ENCODE data around the gene DPH7. TPM values are rescaled to one million over a fixed set of nuclear protein-coding genes. Genes with fewer than 3 reads are reported as not detected.

Gene DPH7
- total and polyA plus RNA-seq, 2 of the 8 experiments (the other 6 are each of a cell fraction or from before 2014, with no cell fraction given): 44.6 to 45.5 TPM

DNA sequence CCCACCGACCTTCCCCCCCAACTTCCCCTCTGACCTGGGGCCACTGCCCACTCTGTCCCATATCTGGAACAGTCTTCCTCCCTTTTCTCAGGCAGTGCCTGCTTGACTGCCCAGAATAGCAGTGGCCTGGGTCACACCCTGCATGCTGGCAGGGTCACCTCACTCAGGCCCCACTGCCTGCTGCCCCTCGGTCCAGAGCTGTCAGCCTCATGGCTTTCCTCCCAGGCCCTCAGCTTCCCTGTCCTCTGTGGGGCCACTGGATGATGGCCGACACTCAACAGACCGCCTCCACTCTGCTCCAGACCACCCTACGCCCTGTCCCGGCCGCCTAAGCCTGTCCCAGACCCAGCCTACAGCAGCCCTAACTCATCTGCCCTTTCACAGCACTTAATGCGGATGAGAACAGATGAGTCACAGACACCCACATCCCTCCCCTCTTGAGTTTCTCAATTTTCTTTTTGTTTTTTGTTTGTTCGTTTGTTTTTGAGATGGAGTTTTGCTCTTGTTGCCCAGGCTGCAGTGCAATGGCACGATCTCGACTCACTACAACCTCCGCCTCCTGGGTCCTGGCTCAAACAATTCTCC, 34.5 kb downstream of the DPH7 start:
- ChIA-PET CTCF (ENCODE audit: partially characterized antibody) (interaction anchor here (2.4 kb wide), 1 partner anchor 9 kb away, joined by 13 read pairs; no protein-coding TSS in a partner anchor), POLR2A (ENCODE audit: partially characterized antibody) (interaction anchor here (2.5 kb wide), 1 partner anchor 8 kb away, joined by 7 read pairs; the partner anchor contains the start of gene MRPL41)
- no peak for TF ChIP-seq SIN3A (conservative IDR thresholded peaks at IDR 0.05 in 1 of 2, IDR thresholded peaks at IDR 0.05 in 1 of 2; ENCODE audit: low read depth in 1 of 2, low read length in 2 of 2)
- TF ChIP-seq ZNF274 (IDR thresholded peaks at IDR 0.05; ENCODE audit: borderline replicate concordance, extremely low read depth, low read length): no peak
- TF ChIP-seq, protein P1, sequence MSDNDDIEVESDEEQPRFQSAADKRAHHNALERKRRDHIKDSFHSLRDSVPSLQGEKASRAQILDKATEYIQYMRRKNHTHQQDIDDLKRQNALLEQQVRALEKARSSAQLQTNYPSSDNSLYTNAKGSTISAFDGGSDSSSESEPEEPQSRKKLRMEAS (IDR thresholded peaks at IDR 0.05): no peak
- no peak for TF ChIP-seq BRCA1 (IDR thresholded peaks at IDR 0.05; ENCODE audit: low read depth, low read length)
- no peak for TF ChIP-seq KDM5A (IDR thresholded peaks at IDR 0.05; ENCODE audit: low read length)
- TF ChIP-seq ASH2L (IDR thresholded peaks at IDR 0.05; ENCODE audit: low read length): no peak
- no peak for TF ChIP-seq SIX5 (IDR thresholded peaks at IDR 0.05; ENCODE audit: low read depth, low read length)
- H3K36me3 ChIP-seq (ENCODE audit: control insufficient read depth in 2 of 4, insufficient read depth in 4 of 4, low read length in 3 of 4): no peaks in the 10 kb centered on the region
- no peak overlapping the region for H3K14ac ChIP-seq (ENCODE audit: insufficient read length)
- H3K9ac ChIP-seq (replicated peaks in 1 of 4; ENCODE audit: extremely low read depth in 1 of 4, low read depth in 3 of 4, low read length in 3 of 4): no peak overlapping the region
- no peak overlapping the region for H4K91ac ChIP-seq (replicated peaks; ENCODE audit: insufficient read length, low read length)
- no peak overlapping the region for H3K23ac ChIP-seq (ENCODE audit: insufficient read length)
- no peaks in the 10 kb centered on the region for H3K27me3 ChIP-seq (replicated peaks in 1 of 4; ENCODE audit: control insufficient read depth in 3 of 4, extremely low read depth in 1 of 4, insufficient read depth in 3 of 4, low read length in 3 of 4)
- H3K4me1 ChIP-seq (replicated peaks in 1 of 4; ENCODE audit: control insufficient read depth in 3 of 4, insufficient read depth in 4 of 4, low read length in 3 of 4): no peaks in the 10 kb centered on the region; a peak in 1 of 7 replicates
- no peak overlapping the region for H3K18ac ChIP-seq (ENCODE audit: extremely low read depth, low read length)
- no peak overlapping the region for H3K56ac ChIP-seq (replicated peaks; ENCODE audit: insufficient read length, low read depth, low read length)
- H2BK15ac ChIP-seq (ENCODE audit: low read length): no peak overlapping the region
- H2BK120ac ChIP-seq (replicated peaks; ENCODE audit: low read depth, low read length): no peak overlapping the region
- H2AFZ ChIP-seq (ENCODE audit: low read length): no peak overlapping the region
- no peak overlapping the region for H2BK20ac ChIP-seq (ENCODE audit: low read length)
- no peak overlapping the region for H4K5ac ChIP-seq (ENCODE audit: insufficient read length, low read depth, low read length)
- peak overlapping the region; percentile 22; the same call in 1 of the 2 replicates for H4K8ac ChIP-seq (ENCODE audit: extremely low read depth, insufficient read depth, low read length)
- no peak overlapping the region for H3K4ac ChIP-seq (replicated peaks; ENCODE audit: insufficient read length, low read depth, low read length)
- H2AK5ac ChIP-seq (ENCODE audit: low read depth, low read length): no peak overlapping the region
- H3K79me2 ChIP-seq (ENCODE audit: control insufficient read depth in 1 of 2, insufficient read depth in 2 of 2, low read length in 2 of 2): no peaks in the 10 kb centered on the region
- FAIRE-seq: no peak
- H2BK5ac ChIP-seq (ENCODE audit: low read depth, low read length): no peak overlapping the region
- no peak overlapping the region for H3K4me2 ChIP-seq (ENCODE audit: insufficient read depth in 1 of 2, low read depth in 2 of 2, low read length in 2 of 2)
- H3K4me3 ChIP-seq (ENCODE audit: extremely low read depth in 1 of 4, insufficient read depth in 2 of 4, low read depth in 3 of 4, low read length in 4 of 4): no peak overlapping the region
- no peaks in the 10 kb centered on the region for H3K79me1 ChIP-seq (ENCODE audit: low read depth, low read length)
- H3K9me3 ChIP-seq (ENCODE audit: insufficient read depth in 2 of 2, low read depth in 1 of 2, low read length in 1 of 2): peaks cover 7 to 12% of the 10 kb centered on the region in 2 experiments; a peak in 3 of 4 replicates
- no peak for DNase-seq (ENCODE audit: low read depth in 1 of 2, low spot score in 2 of 2)
- no peaks in the 10 kb centered on the region for H3K23me2 ChIP-seq (ENCODE audit: low read depth, low read length)
- no peak overlapping the region for H2BK12ac ChIP-seq (ENCODE audit: low read depth, low read length)
- H4K20me1 ChIP-seq (replicated peaks in 1 of 2; ENCODE audit: control insufficient read depth in 1 of 2, insufficient read depth in 2 of 2, low read length in 2 of 2): peaks cover 0 to 1% of the 10 kb centered on the region in 2 experiments
- H3K27ac ChIP-seq (ENCODE audit: low read depth, low read length): no peak overlapping the region
- 90% methylated on average over 12 of the region's 12 CpGs; no CpG with 5 or more reads in 1 of the 2 experiments for WGBS, 2 experiments (ENCODE audit: extremely low coverage in 1 of 2, insufficient coverage in 1 of 2, insufficient read length in 1 of 2, insufficient replicate concordance in 2 of 2, low coverage in 1 of 2, low lambda C conversion rate in 2 of 2, missing lambda C conversion rate in 1 of 2)
